ENCODE results near the gene SPRR2E. TPM values are rescaled to one million over a fixed set of nuclear protein-coding genes. Genes with fewer than 3 reads are reported as not detected.
"Not testable (repeated sequence)": the region's sequence is repeated elsewhere in the genome, so short reads cannot be mapped to it uniquely, and the experiment has no call there.

Gene SPRR2E
- total RNA-seq, result not detected

DNA sequence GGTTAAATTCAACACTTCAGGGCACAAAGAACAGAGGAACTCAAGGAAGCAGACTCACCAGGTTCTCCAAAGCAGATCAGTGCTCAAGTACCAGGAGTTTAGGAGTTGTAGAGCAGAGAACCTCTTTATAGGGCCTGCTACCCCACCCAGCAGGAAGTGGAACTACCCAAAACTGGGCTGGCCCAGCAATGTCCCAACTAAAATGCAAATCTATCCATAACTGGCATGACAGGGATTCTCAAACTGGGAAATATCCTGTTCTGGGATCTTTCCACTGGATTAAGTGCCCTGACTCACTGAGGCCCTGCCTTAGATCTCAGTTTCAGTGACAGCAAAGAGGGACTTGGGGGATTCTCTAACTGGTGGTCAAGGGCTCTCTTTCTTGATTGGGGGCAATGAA is at the start of gene SPRR2E:
Gene SPRR2E, minus strand, starts transcription at position 101 of the 400 bp plus-strand sequence. CDS start 775 bp downstream, outside the sequence.
- no peak within 1 kb of the TSS for H3K4me3 Mint-ChIP-seq

DNA sequence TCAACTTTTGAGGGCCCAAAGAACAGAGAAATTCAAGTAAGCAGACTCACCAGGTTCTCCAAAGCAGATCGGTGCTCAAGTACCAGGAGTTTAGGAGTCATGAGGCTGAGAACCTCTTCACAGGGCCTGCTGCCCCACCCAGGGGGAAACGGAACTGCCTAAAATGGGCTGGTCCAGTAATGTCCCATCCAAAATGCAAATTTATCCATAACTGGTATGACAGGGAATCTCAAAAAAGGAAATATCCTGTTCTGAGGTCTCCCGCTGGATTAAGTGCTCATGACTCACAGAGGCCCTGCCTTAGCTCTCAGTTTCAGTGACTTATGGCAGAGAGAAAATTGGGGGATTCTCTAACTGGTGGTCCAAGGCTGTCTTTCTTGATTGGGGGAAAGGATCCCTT is 47.1 kb upstream of the SPRR2E start:
- Mint-ChIP-seq H3K4me1 (no peaks in the 10 kb centered on the region), H3K36me3 (no peaks in the 10 kb centered on the region), H3K27ac (no peak overlapping the region), H3K4me3 (no peak overlapping the region), H3K27me3 (peaks cover 24% of the 10 kb centered on the region), H3K9me3 (no peaks in the 10 kb centered on the region)
- POLR2A ChIA-PET, result no interaction called here
- DNase-seq (no peak), ATAC-seq (ENCODE audit: low read depth) (no peak)

More for the DNA sequence above, at the start of gene SPRR2E:
- ATAC-seq (ENCODE audit: low read depth) (no peak), DNase-seq (no peak)
- no peaks in the 10 kb centered on the region for H3K9me3 Mint-ChIP-seq
- H3K36me3 Mint-ChIP-seq, result no peaks in the 10 kb centered on the region
- H3K27me3 Mint-ChIP-seq, result peaks cover 5% of the 10 kb centered on the region
- H3K4me1 Mint-ChIP-seq, result no peaks in the 10 kb centered on the region
- POLR2A ChIA-PET, result no interaction called here
- H3K27ac Mint-ChIP-seq, result no peak within 1 kb of the TSS

DNA sequence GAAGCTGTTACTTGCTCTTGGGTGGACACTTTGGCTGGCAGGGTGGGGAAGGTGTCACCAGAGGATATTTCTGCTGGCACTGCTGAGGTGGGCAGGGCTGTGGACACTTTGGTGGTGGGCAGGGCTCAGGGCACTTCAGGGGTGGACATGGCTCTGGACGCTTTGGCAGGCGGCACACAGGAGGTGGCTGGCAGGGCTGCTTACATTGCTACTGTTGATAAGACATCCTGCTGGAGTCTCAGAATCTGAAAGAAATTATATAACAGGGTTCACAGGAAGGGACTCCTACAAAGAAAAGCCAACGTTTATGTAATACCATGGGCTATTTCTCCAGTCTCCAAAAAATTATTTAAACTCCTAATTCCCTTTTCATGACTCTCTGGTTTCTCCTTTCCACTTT is 46.2 kb upstream of the SPRR2E start:
- Mint-ChIP-seq H3K27me3 (peaks cover 22% of the 10 kb centered on the region), H3K4me1 (no peaks in the 10 kb centered on the region), H3K36me3 (no peaks in the 10 kb centered on the region), H3K4me3 (no peak overlapping the region), H3K27ac (no peak overlapping the region), H3K9me3 (no peaks in the 10 kb centered on the region)
- DNase-seq (no peak), ATAC-seq (ENCODE audit: low read depth) (no peak)
- POLR2A ChIA-PET, result no interaction called here

DNA sequence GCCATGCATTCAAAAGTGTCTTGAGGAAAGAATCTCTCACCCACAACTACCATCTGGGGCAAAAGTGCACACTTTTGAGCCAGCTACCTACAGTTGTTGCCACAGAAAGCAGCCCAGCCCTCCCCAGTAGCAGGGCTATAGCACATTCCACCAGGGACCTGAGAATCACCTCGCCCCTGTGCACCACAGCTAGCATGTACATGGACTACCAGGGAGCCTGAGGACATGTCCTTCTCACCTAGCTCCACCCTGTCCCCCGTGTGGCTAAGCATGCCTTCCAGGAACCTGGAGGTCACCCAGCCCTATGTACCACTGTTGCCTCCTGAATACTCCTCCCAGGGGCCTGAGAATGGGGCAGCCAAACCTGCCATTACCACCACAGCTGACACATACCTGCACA is 39.4 kb upstream of the SPRR2E start:
- POLR2A ChIA-PET, result no interaction called here
- no peak overlapping the region for H3K27ac Mint-ChIP-seq
- no peaks in the 10 kb centered on the region for H3K9me3 Mint-ChIP-seq
- H3K4me3 Mint-ChIP-seq, result no peak overlapping the region
- ATAC-seq (ENCODE audit: low read depth), result no peak
- peaks cover 16% of the 10 kb centered on the region for H3K27me3 Mint-ChIP-seq
- no peak for DNase-seq
- H3K36me3 Mint-ChIP-seq, result no peaks in the 10 kb centered on the region
- no peaks in the 10 kb centered on the region for H3K4me1 Mint-ChIP-seq

DNA sequence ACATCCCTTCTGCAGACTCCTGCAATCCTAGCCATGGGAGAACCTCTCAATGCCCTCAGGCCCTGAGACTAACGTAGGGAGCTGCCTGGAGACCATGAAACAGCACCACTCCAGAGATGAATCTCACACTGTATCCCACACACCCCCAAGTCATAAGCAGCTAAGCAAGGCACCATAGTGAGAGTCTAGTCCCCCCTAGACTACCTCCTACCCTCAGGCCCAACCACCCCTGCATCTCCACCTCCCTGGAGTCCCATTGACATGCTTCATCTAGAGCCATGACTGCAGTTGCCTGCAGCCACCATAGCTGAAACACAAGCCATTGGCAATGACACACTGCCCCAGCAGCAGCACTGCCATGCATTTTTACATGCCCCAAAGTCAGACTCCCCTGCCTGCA is 38.9 kb upstream of the SPRR2E start:
- ATAC-seq (ENCODE audit: low read depth) (no peak), DNase-seq (no peak)
- POLR2A ChIA-PET, result no interaction called here
- H3K4me1 Mint-ChIP-seq, result no peaks in the 10 kb centered on the region
- peaks cover 16% of the 10 kb centered on the region for H3K27me3 Mint-ChIP-seq
- H3K36me3 Mint-ChIP-seq, result no peaks in the 10 kb centered on the region
- H3K27ac Mint-ChIP-seq, result no peak overlapping the region
- no peak overlapping the region for H3K4me3 Mint-ChIP-seq
- no peaks in the 10 kb centered on the region for H3K9me3 Mint-ChIP-seq

DNA sequence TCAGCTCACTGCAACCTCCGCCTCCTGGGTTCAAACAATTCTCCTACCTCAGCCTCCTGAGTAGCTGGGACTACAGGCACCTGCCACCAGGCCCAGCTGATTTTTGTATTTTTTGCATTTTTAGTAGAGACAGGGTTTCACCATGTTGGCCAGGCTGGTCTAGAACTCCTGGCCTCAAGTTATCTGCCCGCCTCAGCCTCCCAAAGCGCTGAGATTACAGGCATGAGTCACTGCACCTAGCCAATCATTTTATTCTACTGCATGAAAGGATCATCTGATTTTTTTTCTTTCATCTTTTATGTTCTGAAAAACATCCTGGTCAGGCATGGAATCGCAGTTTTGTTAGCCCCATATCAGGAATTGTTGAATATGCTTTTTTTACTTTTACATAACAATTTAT is 34.4 kb upstream of the SPRR2E start:
- H3K36me3 Mint-ChIP-seq; H3K27me3 Mint-ChIP-seq; H3K4me3 Mint-ChIP-seq; POLR2A ChIA-PET; DNase-seq; H3K27ac Mint-ChIP-seq; H3K4me1 Mint-ChIP-seq; ATAC-seq (ENCODE audit: low read depth); H3K9me3 Mint-ChIP-seq: not testable (repeated sequence)

DNA sequence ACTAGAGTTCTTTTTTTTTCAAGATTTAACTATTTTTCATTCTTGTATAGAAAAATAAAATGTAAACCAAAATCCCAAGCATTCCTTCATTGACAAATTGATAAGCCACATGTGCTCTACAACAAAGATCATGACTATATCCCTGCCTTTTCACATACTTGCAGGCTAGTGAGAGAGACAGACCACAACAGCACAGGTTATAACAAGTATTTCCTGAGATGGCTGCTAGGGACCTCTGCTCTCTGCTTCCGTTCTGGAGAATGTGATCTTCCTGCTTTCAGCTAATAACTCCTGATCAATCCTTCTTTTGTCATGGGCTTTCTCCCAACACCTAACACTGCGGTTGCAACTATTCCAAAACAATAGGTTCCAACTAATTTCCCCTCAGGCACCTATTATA is 33.0 kb upstream of the SPRR2E start:
- Mint-ChIP-seq H3K27me3 (peaks cover 4% of the 10 kb centered on the region), H3K36me3 (no peaks in the 10 kb centered on the region), H3K9me3 (peaks cover 4% of the 10 kb centered on the region), H3K4me3 (no peak overlapping the region), H3K4me1 (no peaks in the 10 kb centered on the region), H3K27ac (no peak overlapping the region)
- DNase-seq (no peak), ATAC-seq (ENCODE audit: low read depth) (no peak)
- POLR2A ChIA-PET, result no interaction called here

DNA sequence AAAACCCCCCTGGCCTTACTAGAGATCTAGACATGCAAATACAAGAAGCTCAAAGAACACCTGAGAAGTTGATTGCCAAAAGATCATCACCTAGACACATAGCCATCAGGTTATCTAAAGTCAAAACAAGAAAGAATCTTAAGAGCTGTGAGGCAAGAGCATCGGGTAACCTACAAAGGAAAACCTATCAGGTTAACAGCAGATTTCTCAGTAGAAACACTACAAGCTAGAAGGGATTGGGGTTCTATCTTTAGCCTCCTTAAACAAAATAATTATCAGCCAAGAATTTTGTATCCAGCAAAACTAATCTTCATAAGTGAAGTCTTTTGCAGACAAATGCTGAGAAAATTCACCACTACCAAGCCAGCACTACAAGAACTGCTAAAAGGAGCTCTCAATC is 31.2 kb upstream of the SPRR2E start:
- POLR2A ChIA-PET, result no interaction called here
- no peak overlapping the region for H3K27ac Mint-ChIP-seq
- no peak overlapping the region for H3K4me3 Mint-ChIP-seq
- DNase-seq, result no peak
- no peak for ATAC-seq (ENCODE audit: low read depth)
- H3K36me3 Mint-ChIP-seq, result no peaks in the 10 kb centered on the region
- peaks cover 4% of the 10 kb centered on the region for H3K9me3 Mint-ChIP-seq
- H3K4me1 Mint-ChIP-seq, result no peaks in the 10 kb centered on the region
- H3K27me3 Mint-ChIP-seq, result peaks cover 4% of the 10 kb centered on the region

DNA sequence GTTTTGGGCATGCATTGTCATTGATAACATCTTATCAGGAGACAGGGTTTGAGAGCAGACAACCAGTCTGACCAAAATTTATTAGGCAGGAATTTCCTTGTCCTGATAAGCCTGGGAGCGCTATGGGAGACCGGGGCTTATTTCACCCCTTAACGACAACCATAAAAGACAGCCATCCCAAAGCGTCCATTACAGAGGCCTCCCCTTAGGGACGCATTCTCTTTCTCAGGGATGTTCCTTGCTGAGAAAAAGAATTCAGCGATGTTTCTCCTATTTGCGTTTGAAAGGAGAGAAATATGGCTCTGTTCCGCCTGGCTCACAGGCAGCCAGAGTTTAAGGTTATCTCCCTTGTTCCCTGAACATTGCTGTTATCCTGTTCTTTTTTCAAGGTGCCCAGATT is 29.5 kb upstream of the SPRR2E start:
- DNase-seq; H3K36me3 Mint-ChIP-seq; H3K9me3 Mint-ChIP-seq; H3K4me3 Mint-ChIP-seq; ATAC-seq (ENCODE audit: low read depth); H3K27me3 Mint-ChIP-seq; H3K27ac Mint-ChIP-seq; H3K4me1 Mint-ChIP-seq; POLR2A ChIA-PET: not testable (repeated sequence)

DNA sequence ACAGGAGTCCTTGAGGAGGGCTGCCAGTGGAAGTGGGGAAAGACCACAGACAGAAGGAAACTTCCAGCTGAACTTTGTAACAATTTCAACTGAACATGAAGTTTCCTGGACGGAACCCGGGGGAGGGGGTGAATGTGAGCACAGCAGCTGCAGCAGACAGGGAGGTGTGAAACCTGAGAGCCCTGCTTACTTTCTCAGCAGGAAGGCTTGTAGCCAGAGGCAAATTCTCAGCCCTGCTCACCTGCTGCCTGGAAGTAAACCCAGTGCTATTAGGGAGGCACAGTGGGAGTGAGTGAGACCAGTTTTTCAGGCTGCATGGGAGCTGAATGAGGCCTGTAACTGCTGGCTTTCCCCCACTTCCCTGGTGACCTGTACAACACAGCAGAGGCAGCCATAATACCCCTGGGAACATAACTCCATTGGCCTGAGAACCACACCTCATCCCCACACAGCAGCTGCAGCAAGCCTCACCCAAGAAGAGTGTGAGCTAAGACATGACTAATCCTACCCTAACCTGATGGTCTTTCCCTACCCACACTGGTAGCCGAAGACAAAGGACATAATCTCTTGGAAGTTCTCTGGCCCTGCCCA is 28.6 kb upstream of the SPRR2E start:
- ATAC-seq (ENCODE audit: low read depth) (no peak), DNase-seq (no peak)
- H3K27ac Mint-ChIP-seq, result no peak overlapping the region
- H3K27me3 Mint-ChIP-seq, result peaks cover 14% of the 10 kb centered on the region
- H3K36me3 Mint-ChIP-seq, result no peaks in the 10 kb centered on the region
- H3K9me3 Mint-ChIP-seq, result peaks cover 4% of the 10 kb centered on the region
- POLR2A ChIA-PET, result no interaction called here
- H3K4me1 Mint-ChIP-seq, result no peaks in the 10 kb centered on the region
- no peak overlapping the region for H3K4me3 Mint-ChIP-seq

DNA sequence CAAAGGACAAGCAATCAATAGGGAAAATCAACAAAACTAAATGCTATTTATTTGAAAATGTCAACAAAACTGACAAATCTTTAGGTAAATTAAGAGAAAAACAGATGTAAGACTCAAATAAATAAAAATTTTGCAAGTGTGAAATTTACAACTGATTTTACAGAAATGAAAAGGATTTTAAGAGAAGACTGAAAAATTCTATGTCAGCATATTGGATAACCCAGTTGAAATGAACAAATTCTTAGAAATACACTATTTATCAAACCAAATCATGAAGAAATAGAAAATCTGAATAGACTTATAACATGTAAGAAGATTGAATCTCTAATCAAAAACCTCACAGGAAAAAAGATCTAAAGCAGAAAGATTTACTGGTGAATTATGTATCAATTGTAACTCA is 26.6 kb upstream of the SPRR2E start:
- POLR2A ChIA-PET, result no interaction called here
- Mint-ChIP-seq H3K9me3 (peaks cover 4% of the 10 kb centered on the region), H3K4me1 (no peaks in the 10 kb centered on the region), H3K4me3 (no peak overlapping the region), H3K36me3 (no peaks in the 10 kb centered on the region), H3K27me3 (peaks cover 14% of the 10 kb centered on the region), H3K27ac (no peak overlapping the region)
- DNase-seq (no peak), ATAC-seq (ENCODE audit: low read depth) (no peak)

DNA sequence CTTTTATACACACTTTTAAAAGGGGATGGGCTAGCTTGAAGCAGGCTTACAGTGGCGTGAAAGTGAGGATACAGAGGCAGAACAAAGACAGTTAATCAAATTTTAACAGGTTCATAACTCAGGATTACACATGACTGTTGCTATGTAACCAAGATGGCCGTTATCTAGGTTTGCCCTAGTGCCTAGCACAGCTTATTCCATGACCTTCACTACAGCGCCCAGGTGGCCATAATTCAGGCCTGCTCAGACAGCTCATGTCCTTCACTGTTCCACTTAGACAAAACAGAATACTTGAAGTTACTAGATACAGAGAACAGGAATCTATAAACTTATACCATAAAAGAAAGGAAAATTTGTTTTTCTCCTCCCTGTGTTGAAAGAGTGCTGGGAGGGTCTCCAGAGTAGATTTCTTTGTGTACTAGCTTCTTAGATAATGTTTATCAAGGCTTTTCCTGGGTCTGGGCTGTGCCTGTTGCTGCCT is 25.2 kb upstream of the SPRR2E start:
- Mint-ChIP-seq H3K4me3 (no peak overlapping the region), H3K27me3 (peaks cover 12% of the 10 kb centered on the region), H3K27ac (no peak overlapping the region), H3K9me3 (peaks cover 2% of the 10 kb centered on the region), H3K36me3 (no peaks in the 10 kb centered on the region), H3K4me1 (no peaks in the 10 kb centered on the region)
- POLR2A ChIA-PET, result no interaction called here
- DNase-seq (no peak), ATAC-seq (ENCODE audit: low read depth) (no peak)

DNA sequence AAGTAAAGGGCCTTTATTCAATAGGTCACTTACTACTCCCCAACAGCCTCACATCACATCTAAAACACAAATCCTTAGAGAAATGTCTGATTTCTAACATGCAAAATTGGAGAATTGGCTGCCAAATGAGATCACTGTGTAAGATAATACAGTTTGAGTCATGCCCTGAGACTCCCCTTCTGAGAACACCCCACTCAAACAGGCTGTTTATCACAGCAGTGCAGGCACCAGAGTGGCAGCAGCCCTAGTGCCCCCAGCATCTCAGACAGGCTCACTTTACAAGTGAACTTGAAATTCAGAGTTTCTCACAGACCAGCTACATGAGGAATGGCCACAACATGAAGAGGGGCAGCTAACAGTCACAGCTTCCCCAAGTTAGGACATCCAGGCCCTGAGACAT is 20.9 kb upstream of the SPRR2E start:
- ATAC-seq (ENCODE audit: low read depth), result not testable (repeated sequence)

DNA sequence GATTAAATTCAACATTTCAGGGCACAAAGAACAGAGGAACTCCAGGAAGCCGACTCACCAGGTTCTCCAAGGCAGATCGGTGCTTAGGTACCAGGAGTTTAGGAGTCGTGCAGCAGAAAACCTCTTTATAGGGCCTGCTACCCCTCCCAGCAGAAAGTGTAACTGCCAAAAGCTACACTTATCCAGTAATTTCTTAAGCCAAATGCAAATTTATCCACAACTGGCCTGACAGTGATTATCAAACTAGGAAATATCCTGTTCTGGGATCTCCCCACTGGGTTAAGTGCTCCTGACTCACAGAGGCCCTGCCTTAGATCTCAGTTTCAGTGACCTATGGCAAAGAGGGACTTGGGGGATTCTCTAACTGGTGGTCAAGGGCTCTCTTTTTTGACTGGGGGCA is 19.1 kb upstream of the SPRR2E start, which contains the start of gene SPRR2F:
Gene SPRR2F, minus strand, starts transcription at position 101 of the 400 bp plus-strand sequence. CDS start 783 bp downstream, outside the sequence.
- no peak for ATAC-seq (ENCODE audit: low read depth)
- no peak within 1 kb of the TSS for H3K27ac Mint-ChIP-seq

More for the DNA sequence above, 20.9 kb upstream of the SPRR2E start:
- H3K4me3 Mint-ChIP-seq, POLR2A ChIA-PET, H3K27ac Mint-ChIP-seq, H3K9me3 Mint-ChIP-seq, H3K36me3 Mint-ChIP-seq, H3K4me1 Mint-ChIP-seq, DNase-seq: not testable (repeated sequence)
- H3K27me3 Mint-ChIP-seq, result peaks cover 10% of the 10 kb centered on the region

DNA sequence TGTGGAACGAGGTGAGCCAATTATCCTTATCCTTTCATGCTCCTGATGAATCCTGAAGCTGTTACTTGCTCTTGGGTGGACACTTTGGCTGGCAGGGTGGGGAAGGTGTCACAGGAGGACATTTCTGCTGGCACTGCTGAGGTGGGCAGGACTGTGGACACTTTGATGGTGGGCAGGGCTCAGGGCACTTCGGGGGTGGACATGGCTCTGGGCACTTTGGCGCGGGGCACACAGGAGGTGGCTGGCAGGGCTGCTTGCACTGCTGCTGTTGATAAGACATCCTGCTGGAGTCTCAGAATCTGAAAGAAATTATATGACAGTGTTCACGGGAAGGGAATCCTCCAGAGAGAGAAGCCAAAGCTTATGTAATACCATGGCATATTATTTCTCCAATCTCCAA is 18.1 kb upstream of the SPRR2E start:
- H3K36me3 Mint-ChIP-seq; DNase-seq; H3K27ac Mint-ChIP-seq; H3K4me3 Mint-ChIP-seq; H3K9me3 Mint-ChIP-seq; POLR2A ChIA-PET; H3K27me3 Mint-ChIP-seq; H3K4me1 Mint-ChIP-seq; ATAC-seq (ENCODE audit: low read depth): not testable (repeated sequence)

More for the DNA sequence above, 19.1 kb upstream of the SPRR2E start, which contains the start of gene SPRR2F:
- DNase-seq, result no peak
- peaks cover 3% of the 10 kb centered on the region for H3K27me3 Mint-ChIP-seq
- no peak within 1 kb of the TSS for H3K4me3 Mint-ChIP-seq
- no peaks in the 10 kb centered on the region for H3K36me3 Mint-ChIP-seq
- no peaks in the 10 kb centered on the region for H3K4me1 Mint-ChIP-seq
- POLR2A ChIA-PET, result no interaction called here
- H3K9me3 Mint-ChIP-seq, result no peaks in the 10 kb centered on the region
